Measurements from ENCODE around the gene ICOS.

GRCh38 chr2:203997481-203997880 is 60.9 kb downstream of the ICOS start:
- no peak for TF ChIP-seq CTCF (IDR thresholded peaks at IDR 0.05)
- no peak for TF ChIP-seq POLR2A (IDR thresholded peaks at IDR 0.05)
- TF ChIP-seq EP300 (IDR thresholded peaks at IDR 0.05), result no peak

All from ovary (tissue), 3 donors.